Measurements from ENCODE around the gene AKT1.
"Not testable (repeated sequence)": the region's sequence is repeated elsewhere in the genome, so short reads cannot be mapped to it uniquely, and the experiment has no call there.

Gene AKT1

GRCh38 chr14:104734991-104735779, 60.4 kb downstream of the AKT1 start:
- DNase-seq: no peak

GRCh38 chr14:104734601-104734990, 61.0 kb downstream of the AKT1 start:
- DNase-seq: no peak

- DNase-seq: no peak
These were observed 61.4 kb downstream of the AKT1 start for GRCh38 chr14:104734051-104734587.

- DNase-seq: no peak
These were observed 62.4 kb downstream of the AKT1 start for GRCh38 chr14:104732931-104733681.

- DNase-seq: no peak
These were observed 63.2 kb downstream of the AKT1 start for GRCh38 chr14:104732355-104732804.

GRCh38 chr14:104731320-104732294, 63.9 kb downstream of the AKT1 start:
- no peak for DNase-seq

- DNase-seq: no peak
These were observed 65.1 kb downstream of the AKT1 start for GRCh38 chr14:104730487-104730886.

- no peak for DNase-seq
These were observed 65.7 kb downstream of the AKT1 start for GRCh38 chr14:104729835-104730181.

- DNase-seq: not testable (repeated sequence)
These were observed 66.2 kb downstream of the AKT1 start for GRCh38 chr14:104729176-104729834.

- no peak for DNase-seq
These were observed 66.9 kb downstream of the AKT1 start for GRCh38 chr14:104728631-104729030.

- DNase-seq: no peak
These were observed 68.7 kb downstream of the AKT1 start for GRCh38 chr14:104726600-104727451.

GRCh38 chr14:104725772-104726548, 69.6 kb downstream of the AKT1 start:
- DNase-seq: no peak

- no peak for DNase-seq
These were observed 70.4 kb downstream of the AKT1 start for GRCh38 chr14:104724981-104725771.

GRCh38 chr14:104724407-104724980, 71.1 kb downstream of the AKT1 start:
- no peak for DNase-seq

- DNase-seq: no peak
These were observed 71.7 kb downstream of the AKT1 start, which contains the start of gene ADSS1 for GRCh38 chr14:104723651-104724406. Gene ADSS1 (plus strand): TSS chr14:104724229. CDS start chr14:104724271, 42 bp downstream.

GRCh38 chr14:104722938-104723650, 72.5 kb downstream of the AKT1 start:
- DNase-seq: no peak

All from DMS79 (cell line).